Common myeloid progenitor, CD34-positive (primary cell): ENCODE data around the gene CACNA2D1.

Experiments
- CTCF ChIA-PET: fragments of 350-600 bp; sonication (Branson Sonifier 250); formaldehyde crosslinking; loops from one replicate; lab custom pipeline; 2021; ENCODE audit warnings: antibody characterized with exemption; lab: Charles Lee
- POLR2A ChIA-PET: fragments of 350-600 bp; sonication (Branson Sonifier 250); formaldehyde crosslinking; loops from one replicate; lab custom pipeline; 2021; ENCODE audit warnings: antibody characterized with exemption; lab: Charles Lee
- DNase-seq, 3 donors: peaks; one replicate each; pipeline versions ENCODE4 v3.0.0 to v3.0.0-alpha.2; 2013
- H3K27ac ChIP-seq, 2 experiments: 1 replicate in 1 of 2; 2 replicates in 1 of 2; pipeline ENCODE4 v1.7.0; 2013; ENCODE audit warnings: inconsistent platforms in 2 of 2, low read length in 2 of 2, mild to moderate bottlenecking in 2 of 2, low read depth in 1 of 2, moderate library complexity in 1 of 2; ENCODE audit not compliant: severe bottlenecking in 2 of 2, insufficient read depth in 1 of 2, poor library complexity in 1 of 2
- H3K27me3 ChIP-seq, 5 experiments: replicated peaks in 2 of 5; 1 replicate in 3 of 5; 2 replicates in 2 of 5; pipeline versions ENCODE4 v1.6.1 to v1.7.0; 2013; ENCODE audit warnings: low read length in 4 of 5, mild to moderate bottlenecking in 2 of 5, moderate library complexity in 2 of 5, inconsistent platforms in 1 of 5; ENCODE audit not compliant: insufficient read depth in 5 of 5, control insufficient read depth in 4 of 5
- H3K36me3 ChIP-seq, 4 experiments: 1 replicate in 2 of 4; 2 replicates in 2 of 4; pipeline versions ENCODE4 v1.6.1 to v1.7.0; 2013; ENCODE audit warnings: low read length in 3 of 4, control low read depth in 1 of 4, mild to moderate bottlenecking in 1 of 4; ENCODE audit not compliant: control insufficient read depth in 4 of 4, insufficient read depth in 4 of 4
- H3K4me1 ChIP-seq, 4 experiments: 1 replicate in 3 of 4; 2 replicates in 1 of 4; pipeline versions ENCODE4 v1.6.1 to v1.7.1; 2013; ENCODE audit warnings: low read length in 3 of 4, mild to moderate bottlenecking in 3 of 4, control low read depth in 1 of 4, inconsistent platforms in 1 of 4, moderate library complexity in 1 of 4; ENCODE audit not compliant: control insufficient read depth in 4 of 4, insufficient read depth in 4 of 4; ENCODE audit errors: control extremely low read depth in 1 of 4
- H3K4me3 ChIP-seq, 7 experiments: 1 replicate in 4 of 7; 2 replicates in 3 of 7; pipeline versions ENCODE4 v1.5.1 to v1.7.0; 2013; ENCODE audit warnings: mild to moderate bottlenecking in 7 of 7, low read length in 6 of 7, moderate library complexity in 6 of 7, inconsistent platforms in 2 of 7, low read depth in 2 of 7, control low read depth in 1 of 7; ENCODE audit not compliant: insufficient read depth in 4 of 7, control insufficient read depth in 1 of 7; ENCODE audit errors: extremely low read depth in 1 of 7
- H3K9me3 ChIP-seq, 5 experiments: 1 replicate in 4 of 5; 2 replicates in 1 of 5; pipeline versions ENCODE4 v1.6.1 to v1.7.1; 2013; ENCODE audit warnings: low read length in 4 of 5, mild to moderate bottlenecking in 2 of 5, inconsistent platforms in 1 of 5, low read depth in 1 of 5, moderate library complexity in 1 of 5; ENCODE audit not compliant: control insufficient read depth in 4 of 5, insufficient read depth in 2 of 5; ENCODE audit errors: control extremely low read depth in 1 of 5
- WGBS: methylation state at CpG from one replicate; pipeline ENCODE4 v1.1.5; 2013; ENCODE audit not compliant: insufficient coverage; 5-methylcytosine and 5-hydroxymethylcytosine counted together

The CACNA2D1 gene

DNA sequence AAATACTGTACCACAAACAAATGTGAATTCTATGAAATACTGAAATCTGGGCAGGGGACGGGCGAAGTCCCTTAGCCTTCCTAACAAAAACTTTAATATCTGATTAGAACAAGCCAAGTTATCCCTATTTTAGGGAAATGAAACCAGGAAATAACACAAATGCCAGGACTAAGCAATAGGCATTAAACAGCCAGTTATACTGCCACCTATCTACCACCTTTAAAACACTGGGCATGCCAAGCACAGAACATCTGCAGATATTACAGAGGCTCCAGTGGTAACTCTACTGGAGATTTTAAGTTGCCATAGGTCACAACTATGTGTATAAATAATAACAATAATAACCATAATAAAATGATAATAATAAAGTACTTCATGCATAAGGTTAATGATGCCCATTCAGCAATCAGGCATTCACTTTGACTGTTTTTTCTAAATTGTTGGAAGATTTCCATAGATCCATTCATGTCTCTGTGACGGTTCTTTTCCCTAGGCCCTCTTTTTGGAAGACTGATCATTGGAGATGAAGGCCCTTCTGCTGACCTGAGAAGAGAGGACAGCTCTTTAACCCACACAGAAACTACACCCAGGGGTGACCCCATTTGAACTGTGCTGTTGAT lies 195.7 kb downstream of the CACNA2D1 start:
- peak in 2 of 3 donors; percentile 2 to 11 for DNase-seq
- 95% methylated on average over 3 of the region's 3 CpGs for WGBS
- Histone ChIP-seq H3K4me1 (no peaks in the 10 kb centered on the region), H3K4me3 (no peak overlapping the region), H3K9me3 (no peaks in the 10 kb centered on the region), H3K27me3 (no peaks in the 10 kb centered on the region), H3K36me3 (no peaks in the 10 kb centered on the region), H3K27ac (no peak overlapping the region)
- POLR2A ChIA-PET: no interaction called here
- CTCF ChIA-PET: interaction anchor here (1.4 kb wide), 1 partner anchor 17 kb away, joined by 5 read pairs; no protein-coding TSS in a partner anchor

DNA sequence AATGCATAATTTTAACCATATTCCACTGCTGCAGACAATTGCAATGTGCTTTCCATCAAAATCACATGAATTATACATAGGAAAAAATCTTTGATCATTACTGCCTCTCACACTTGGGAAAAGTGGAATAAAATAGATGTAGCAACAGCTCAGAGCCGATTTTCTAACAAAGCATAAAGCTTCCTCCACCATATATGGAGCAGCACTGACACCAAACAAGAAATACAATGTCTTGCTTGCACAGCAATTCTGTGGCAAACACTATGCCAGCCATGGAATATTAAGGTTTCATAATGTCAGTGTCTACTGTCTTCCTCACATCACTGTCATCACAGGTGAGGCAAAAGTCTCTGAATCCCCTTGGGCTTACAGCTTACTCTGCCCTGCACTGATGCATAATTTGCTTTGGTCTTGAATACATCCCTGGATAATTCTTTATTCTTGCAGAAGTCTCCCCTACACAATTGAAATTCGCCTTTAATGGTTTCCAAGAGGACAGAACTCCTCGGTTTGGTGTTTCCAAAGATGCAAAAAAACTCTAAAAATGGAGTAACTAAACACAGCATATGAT lies 198.5 kb downstream of the CACNA2D1 start:
- H3K4me3 ChIP-seq: no peak overlapping the region
- CTCF ChIA-PET: no interaction called here
- no peak overlapping the region for H3K27ac ChIP-seq
- POLR2A ChIA-PET: no interaction called here
- H3K4me1 ChIP-seq: no peaks in the 10 kb centered on the region
- no peaks in the 10 kb centered on the region for H3K36me3 ChIP-seq
- no peak for DNase-seq
- no peaks in the 10 kb centered on the region for H3K27me3 ChIP-seq
- WGBS: no CpG with 5 or more reads among the region's 3 CpGs
- no peaks in the 10 kb centered on the region for H3K9me3 ChIP-seq

DNA sequence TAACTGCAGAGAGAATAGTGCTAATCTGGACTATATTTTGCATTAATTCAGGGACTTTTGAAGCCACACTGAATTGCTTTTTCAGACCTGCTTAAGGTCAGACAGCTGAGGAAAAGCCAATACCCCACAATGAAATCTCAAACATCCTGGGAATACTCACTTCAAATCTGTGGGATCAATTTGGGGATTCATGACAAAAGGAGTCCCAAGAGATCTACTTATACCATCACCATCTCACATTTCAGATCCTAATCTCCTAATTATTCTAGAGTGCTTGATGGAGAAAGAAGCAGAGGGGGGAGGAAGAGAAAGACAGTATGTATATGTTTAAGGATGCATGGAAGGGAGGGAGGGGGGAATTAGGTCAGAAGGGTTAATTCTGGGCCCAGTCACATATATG lies 202.2 kb downstream of the CACNA2D1 start:
- no peak overlapping the region for H3K4me3 ChIP-seq
- DNase-seq: no peak
- no peaks in the 10 kb centered on the region for H3K36me3 ChIP-seq
- H3K27me3 ChIP-seq: no peaks in the 10 kb centered on the region
- ChIA-PET POLR2A (no interaction called here), CTCF (no interaction called here)
- no peak overlapping the region for H3K27ac ChIP-seq
- H3K9me3 ChIP-seq: no peaks in the 10 kb centered on the region
- no peaks in the 10 kb centered on the region for H3K4me1 ChIP-seq

DNA sequence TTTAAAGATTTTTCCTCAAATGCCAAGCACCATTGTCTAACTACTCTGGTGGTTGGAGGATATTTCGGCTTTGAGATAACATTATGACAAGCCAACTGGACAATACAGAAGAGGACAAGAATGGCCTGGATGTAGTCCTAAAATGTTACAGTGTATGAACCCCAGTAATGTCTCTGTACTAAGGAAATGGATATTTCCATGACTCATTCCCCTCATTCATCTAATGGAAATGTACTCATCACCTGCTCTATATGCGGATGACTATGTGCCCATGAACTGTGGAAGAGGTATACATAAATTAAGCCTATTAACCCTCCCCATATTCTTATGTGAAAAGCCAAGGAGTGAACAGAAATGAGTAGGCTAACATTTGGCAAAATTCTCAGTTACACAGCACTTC lies 207.9 kb downstream of the CACNA2D1 start:
- POLR2A ChIA-PET: no interaction called here
- no peaks in the 10 kb centered on the region for H3K4me1 ChIP-seq
- WGBS: no CpG with 5 or more reads among the region's 2 CpGs
- H3K4me3 ChIP-seq: no peak overlapping the region
- no peaks in the 10 kb centered on the region for H3K27me3 ChIP-seq
- no peak for DNase-seq
- H3K27ac ChIP-seq: no peak overlapping the region
- CTCF ChIA-PET: no interaction called here
- no peaks in the 10 kb centered on the region for H3K9me3 ChIP-seq
- H3K36me3 ChIP-seq: no peaks in the 10 kb centered on the region

DNA sequence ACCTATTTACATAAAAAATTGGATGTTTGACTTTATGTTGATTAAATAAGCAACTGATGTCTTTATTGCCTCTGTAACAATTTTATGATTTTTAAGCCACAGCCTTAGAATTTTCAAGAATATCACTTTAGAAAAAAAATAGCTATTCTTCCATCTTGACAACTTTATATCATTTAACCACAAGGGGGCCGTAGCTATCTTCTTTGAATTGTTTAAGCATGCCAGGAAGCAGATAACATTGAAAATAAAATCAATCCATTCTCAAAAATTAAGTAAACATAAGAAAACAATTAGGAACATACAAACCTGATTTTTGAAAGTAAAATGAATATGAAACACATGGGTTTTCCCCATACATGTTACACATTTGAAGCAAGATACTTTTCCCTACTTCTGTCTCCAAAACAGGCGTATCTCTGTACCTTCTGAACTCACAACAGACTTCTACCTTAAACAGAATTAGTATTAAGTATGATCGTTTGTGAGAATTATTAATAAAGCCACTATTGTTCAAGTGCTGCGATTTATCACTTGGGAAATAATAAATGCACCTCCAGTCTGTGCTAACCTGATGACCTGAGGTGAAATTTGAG lies 209.0 kb downstream of the CACNA2D1 start:
- no peaks in the 10 kb centered on the region for H3K9me3 ChIP-seq
- H3K4me1 ChIP-seq: no peaks in the 10 kb centered on the region
- H3K4me3 ChIP-seq: no peak overlapping the region
- no peak overlapping the region for H3K27ac ChIP-seq
- H3K27me3 ChIP-seq: no peaks in the 10 kb centered on the region
- peak; percentile 21 to 58 (median 54) for DNase-seq
- ChIA-PET POLR2A (no interaction called here), CTCF (interaction anchor here (0.7 to 1.0 kb wide), 4 partner anchors 337 to 382 kb away, joined by 3 read pairs; no protein-coding TSS in a partner anchor)
- H3K36me3 ChIP-seq: no peaks in the 10 kb centered on the region
- WGBS: no CpG with 5 or more reads among the region's 4 CpGs

DNA sequence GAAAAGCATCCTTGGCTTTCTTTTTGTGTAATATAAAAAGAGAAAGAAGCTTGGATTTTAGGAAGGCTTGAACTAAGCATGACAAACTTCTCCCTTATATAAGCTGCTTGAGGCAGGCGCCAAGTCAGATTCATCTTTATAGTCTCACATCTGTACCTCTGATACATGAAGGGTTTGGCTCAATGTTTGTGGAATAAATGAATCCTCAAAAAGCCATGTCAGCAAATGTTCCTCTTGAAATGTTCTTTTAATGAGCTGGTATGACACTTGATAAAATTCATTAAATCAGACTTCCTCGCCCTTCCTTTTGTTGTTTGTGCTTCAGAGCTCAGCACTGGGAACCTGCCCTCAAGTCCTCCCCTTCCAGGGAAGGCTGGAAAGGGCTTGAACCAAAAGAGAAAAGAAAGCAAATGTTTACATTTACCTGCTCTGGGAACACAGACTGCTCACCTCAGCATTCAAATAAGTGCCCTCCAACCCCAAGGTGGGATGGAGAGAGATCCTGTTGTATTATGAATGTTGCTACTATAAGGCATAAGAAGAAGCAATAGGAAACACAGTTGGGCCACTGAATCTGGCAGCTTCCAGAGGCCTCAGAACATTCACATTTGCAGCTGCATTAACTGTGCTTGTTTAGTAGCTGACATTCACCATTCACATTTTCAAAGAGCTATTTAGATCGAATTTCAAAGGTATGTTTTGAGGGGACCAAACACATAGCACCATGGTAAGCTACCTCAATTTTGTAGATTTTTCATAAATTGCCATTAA lies 212.6 kb downstream of the CACNA2D1 start:
- no peak for DNase-seq
- WGBS: no CpG with 5 or more reads among the region's 3 CpGs
- no peak overlapping the region for H3K27ac ChIP-seq
- H3K9me3 ChIP-seq: no peaks in the 10 kb centered on the region
- H3K4me3 ChIP-seq: no peak overlapping the region
- no peaks in the 10 kb centered on the region for H3K4me1 ChIP-seq
- H3K36me3 ChIP-seq: no peaks in the 10 kb centered on the region
- ChIA-PET CTCF (interaction anchor here (1.6 kb wide), 1 partner anchor 16 kb away, joined by 5 read pairs; no protein-coding TSS in a partner anchor), POLR2A (no interaction called here)
- no peaks in the 10 kb centered on the region for H3K27me3 ChIP-seq

DNA sequence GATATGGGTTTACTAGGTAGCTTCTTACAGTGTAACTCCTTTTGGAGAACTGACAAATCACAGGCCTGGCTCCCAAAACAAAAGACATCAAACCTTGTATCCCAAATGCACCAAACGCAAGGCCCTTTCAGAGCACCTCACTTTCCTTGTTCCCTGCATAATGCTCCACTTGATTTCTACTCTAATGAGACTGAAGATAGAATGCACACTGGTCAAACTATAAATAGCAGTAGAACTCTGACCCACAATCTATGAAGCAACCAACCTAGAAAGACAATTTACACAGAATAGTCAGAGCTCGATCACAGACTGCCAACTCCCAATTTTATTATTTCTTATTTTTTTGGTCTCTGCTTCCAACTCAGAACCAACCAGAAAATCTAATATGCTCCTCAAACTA lies 214.4 kb downstream of the CACNA2D1 start:
- H3K36me3 ChIP-seq: no peaks in the 10 kb centered on the region
- no peaks in the 10 kb centered on the region for H3K9me3 ChIP-seq
- no peaks in the 10 kb centered on the region for H3K27me3 ChIP-seq
- H3K4me3 ChIP-seq: no peak overlapping the region
- ChIA-PET CTCF (interaction anchor here (0.6 kb wide), 1 partner anchor 8 kb away, joined by 3 read pairs; no protein-coding TSS in a partner anchor), POLR2A (no interaction called here)
- no peak for DNase-seq
- WGBS: 100% methylated on average over 2 of the region's 2 CpGs
- H3K4me1 ChIP-seq: no peaks in the 10 kb centered on the region
- H3K27ac ChIP-seq: no peak overlapping the region
